K562 (cell line): ENCODE measurements around the gene THBS1. TPM values are rescaled to one million over a fixed set of nuclear protein-coding genes. Genes with fewer than 3 reads are reported as not detected.

Experiments
- DNMT1 ChIP-seq: fragments of 450-650 bp; IDR thresholded peaks from 2 replicates; pipeline ENCODE4 v1.6.1; 2016; ENCODE audit warnings: antibody characterized with exemption, mild to moderate bottlenecking
- ERF ChIP-seq: fragments of 450-650 bp; formaldehyde crosslinking; IDR thresholded peaks from 2 replicates; pipeline ENCODE4 v1.4.0; 2020; ENCODE audit warnings: mild to moderate bottlenecking, mixed read lengths
- HDAC2 ChIP-seq: fragments of 450-650 bp; IDR thresholded peaks from 2 replicates; pipeline ENCODE4 v1.6.1; 2016; ENCODE audit warnings: mild to moderate bottlenecking
- KAT7 ChIP-seq: sonication (generic); formaldehyde crosslinking; IDR thresholded peaks from 2 replicates; pipeline ENCODE4 v1.8.0; 2022; ENCODE audit warnings: missing genetic modification reagents, mild to moderate bottlenecking, borderline replicate concordance
- MYC ChIP-seq, 2 experiments: fragments of 250-450 bp in 1 of 2; sonication (Bioruptor Pico) in 1 of 2; IDR thresholded peaks; 2 replicates each; pipeline versions ENCODE4 v1.5.1 to v1.6.1; 2012 to 2021; ENCODE audit warnings: low read depth in 2 of 2, borderline replicate concordance in 1 of 2, improper control_type of control experiment in 1 of 2, low read length in 1 of 2, mild to moderate bottlenecking in 1 of 2, moderate library complexity in 1 of 2
- PPARD ChIP-seq: fragments of 250-450 bp; sonication (Bioruptor Pico); IDR thresholded peaks from 2 replicates; pipeline ENCODE4 v1.8.0; 2022; ENCODE audit warnings: inconsistent platforms, mild to moderate bottlenecking, moderate library complexity
- ZNF79 ChIP-seq: fragments of 250-450 bp; sonication (Bioruptor Pico); IDR thresholded peaks from 2 replicates; pipeline ENCODE4 v1.4.0; 2020; ENCODE audit warnings: low read depth, mild to moderate bottlenecking, moderate library complexity
- polyA plus RNA-seq, 8 experiments: library from polyadenylated mRNA; depleted of rRNA in 4 of 8; stranded (reverse) in 5 of 8; unstranded in 3 of 8; fragments of >200 nt; fragmentation: Nextera tagmentation in 2 of 8; fragmentation: Illumina TruSeq in 1 of 8; extraction: Ambion mirVana in 2 of 8; extraction: Trizol in 1 of 8; gene quantifications; 2 replicates each; pipeline versions ENCODE4 v1.2.1 to v1.2.3, GENCODE V29; 2011 to 2014; ENCODE audit warnings: inconsistent platforms in 1 of 8, missing spikeins in 1 of 8
- total RNA-seq, 7 experiments: library from RNA; depleted of rRNA in 6 of 7; stranded (reverse); fragments of >200 nt in 6 of 7; fragmentation: Illumina TruSeq in 2 of 7; extraction: Trizol in 2 of 7; gene quantifications; 2 replicates each; pipeline versions ENCODE4 v1.2.1 to v1.2.3, GENCODE V29; 2011 to 2021; ENCODE audit warnings: low replicate concordance in 1 of 7
- TF ChIP-seq, protein P1 (sequence below): conservative IDR thresholded peaks from 2 replicates; pipeline ENCODE4 v1.6.1; 2011; ENCODE audit warnings: low read depth, mild to moderate bottlenecking, low read length; ENCODE audit not compliant: control insufficient read depth
- TF ChIP-seq, protein P2 (sequence below), 2 experiments: IDR thresholded peaks; 2 replicates each; pipeline ENCODE4 v1.6.1; 2012; ENCODE audit warnings: improper control_type of control experiment in 2 of 2, low read depth in 2 of 2, low read length in 2 of 2, borderline replicate concordance in 1 of 2
- TF ChIP-seq, protein P3 (sequence below): fragments of 450-650 bp; conservative IDR thresholded peaks from 2 replicates; pipeline ENCODE4 v1.6.1; 2016; ENCODE audit warnings: missing genetic modification characterization, low read depth, mild to moderate bottlenecking, missing compliant biosample characterization, moderate library complexity
- TF ChIP-seq, protein P4 (sequence below), 2 experiments: fragments of 450-650 bp; IDR thresholded peaks; 2 replicates each; pipeline ENCODE4 v1.6.1; 2016; ENCODE audit warnings: mild to moderate bottlenecking in 2 of 2, borderline replicate concordance in 1 of 2, low read depth in 1 of 2, moderate library complexity in 1 of 2
- TF ChIP-seq, protein P5 (sequence below): fragments of 450-650 bp; IDR thresholded peaks from 2 replicates; pipeline ENCODE4 v1.6.1; 2016

Gene THBS1
- total and polyA plus RNA-seq, 9 of the 15 experiments (the other 6 are each of a cell fraction or from before 2014, with no cell fraction given): 0.04 to 1.3 (median 0.40) TPM

DNA sequence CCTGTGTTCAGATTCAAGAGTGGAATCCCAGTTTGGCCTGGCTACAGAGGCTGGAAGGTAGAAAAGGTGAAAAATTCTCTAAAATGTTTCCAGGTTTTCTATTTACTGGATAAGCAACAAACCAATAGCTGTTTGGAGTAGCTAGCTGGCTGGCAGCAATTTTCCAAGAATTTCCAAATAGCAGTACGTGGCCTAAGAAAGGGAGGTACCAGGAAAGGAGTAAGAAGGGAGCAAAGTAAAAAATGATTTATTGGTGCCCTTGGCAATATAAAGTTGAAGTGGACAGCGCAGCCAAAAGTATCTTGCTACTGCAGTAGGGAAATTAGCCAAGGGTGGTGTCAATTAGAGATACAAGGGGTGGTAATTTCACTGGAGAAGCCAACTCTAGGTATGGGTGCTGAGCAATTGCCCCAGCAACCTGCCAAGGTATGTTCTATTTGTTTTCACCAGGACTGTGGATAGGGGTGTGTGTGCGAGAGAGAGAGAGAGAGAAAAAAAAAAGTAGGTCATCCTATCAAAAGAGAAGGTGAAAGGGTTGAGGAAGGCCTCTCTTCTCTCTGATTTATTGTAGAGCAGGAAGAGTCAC lies 40.8 kb upstream of the THBS1 start (continued):
- TF ChIP-seq, protein P1, sequence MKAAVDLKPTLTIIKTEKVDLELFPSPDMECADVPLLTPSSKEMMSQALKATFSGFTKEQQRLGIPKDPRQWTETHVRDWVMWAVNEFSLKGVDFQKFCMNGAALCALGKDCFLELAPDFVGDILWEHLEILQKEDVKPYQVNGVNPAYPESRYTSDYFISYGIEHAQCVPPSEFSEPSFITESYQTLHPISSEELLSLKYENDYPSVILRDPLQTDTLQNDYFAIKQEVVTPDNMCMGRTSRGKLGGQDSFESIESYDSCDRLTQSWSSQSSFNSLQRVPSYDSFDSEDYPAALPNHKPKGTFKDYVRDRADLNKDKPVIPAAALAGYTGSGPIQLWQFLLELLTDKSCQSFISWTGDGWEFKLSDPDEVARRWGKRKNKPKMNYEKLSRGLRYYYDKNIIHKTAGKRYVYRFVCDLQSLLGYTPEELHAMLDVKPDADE: no peak
- TF ChIP-seq MYC (IDR thresholded peaks at IDR 0.05; ENCODE audit: low read depth, low read length): no peak
- no peak for TF ChIP-seq MYC (CRISPR knock-in tag; IDR thresholded peaks at IDR 0.05; ENCODE audit: borderline replicate concordance, low read depth)
- TF ChIP-seq, protein P2, sequence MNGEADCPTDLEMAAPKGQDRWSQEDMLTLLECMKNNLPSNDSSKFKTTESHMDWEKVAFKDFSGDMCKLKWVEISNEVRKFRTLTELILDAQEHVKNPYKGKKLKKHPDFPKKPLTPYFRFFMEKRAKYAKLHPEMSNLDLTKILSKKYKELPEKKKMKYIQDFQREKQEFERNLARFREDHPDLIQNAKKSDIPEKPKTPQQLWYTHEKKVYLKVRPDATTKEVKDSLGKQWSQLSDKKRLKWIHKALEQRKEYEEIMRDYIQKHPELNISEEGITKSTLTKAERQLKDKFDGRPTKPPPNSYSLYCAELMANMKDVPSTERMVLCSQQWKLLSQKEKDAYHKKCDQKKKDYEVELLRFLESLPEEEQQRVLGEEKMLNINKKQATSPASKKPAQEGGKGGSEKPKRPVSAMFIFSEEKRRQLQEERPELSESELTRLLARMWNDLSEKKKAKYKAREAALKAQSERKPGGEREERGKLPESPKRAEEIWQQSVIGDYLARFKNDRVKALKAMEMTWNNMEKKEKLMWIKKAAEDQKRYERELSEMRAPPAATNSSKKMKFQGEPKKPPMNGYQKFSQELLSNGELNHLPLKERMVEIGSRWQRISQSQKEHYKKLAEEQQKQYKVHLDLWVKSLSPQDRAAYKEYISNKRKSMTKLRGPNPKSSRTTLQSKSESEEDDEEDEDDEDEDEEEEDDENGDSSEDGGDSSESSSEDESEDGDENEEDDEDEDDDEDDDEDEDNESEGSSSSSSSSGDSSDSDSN (IDR thresholded peaks at IDR 0.05; ENCODE audit: borderline replicate concordance in 1 of 2, low read depth in 2 of 2, low read length in 2 of 2): no peak
- TF ChIP-seq HDAC2: no peak
- TF ChIP-seq DNMT1: no peak
- TF ChIP-seq PPARD (CRISPR knock-in tag): no peak
- TF ChIP-seq, protein P3, sequence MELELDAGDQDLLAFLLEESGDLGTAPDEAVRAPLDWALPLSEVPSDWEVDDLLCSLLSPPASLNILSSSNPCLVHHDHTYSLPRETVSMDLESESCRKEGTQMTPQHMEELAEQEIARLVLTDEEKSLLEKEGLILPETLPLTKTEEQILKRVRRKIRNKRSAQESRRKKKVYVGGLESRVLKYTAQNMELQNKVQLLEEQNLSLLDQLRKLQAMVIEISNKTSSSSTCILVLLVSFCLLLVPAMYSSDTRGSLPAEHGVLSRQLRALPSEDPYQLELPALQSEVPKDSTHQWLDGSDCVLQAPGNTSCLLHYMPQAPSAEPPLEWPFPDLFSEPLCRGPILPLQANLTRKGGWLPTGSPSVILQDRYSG (tag): no peak
- TF ChIP-seq, protein P4, sequence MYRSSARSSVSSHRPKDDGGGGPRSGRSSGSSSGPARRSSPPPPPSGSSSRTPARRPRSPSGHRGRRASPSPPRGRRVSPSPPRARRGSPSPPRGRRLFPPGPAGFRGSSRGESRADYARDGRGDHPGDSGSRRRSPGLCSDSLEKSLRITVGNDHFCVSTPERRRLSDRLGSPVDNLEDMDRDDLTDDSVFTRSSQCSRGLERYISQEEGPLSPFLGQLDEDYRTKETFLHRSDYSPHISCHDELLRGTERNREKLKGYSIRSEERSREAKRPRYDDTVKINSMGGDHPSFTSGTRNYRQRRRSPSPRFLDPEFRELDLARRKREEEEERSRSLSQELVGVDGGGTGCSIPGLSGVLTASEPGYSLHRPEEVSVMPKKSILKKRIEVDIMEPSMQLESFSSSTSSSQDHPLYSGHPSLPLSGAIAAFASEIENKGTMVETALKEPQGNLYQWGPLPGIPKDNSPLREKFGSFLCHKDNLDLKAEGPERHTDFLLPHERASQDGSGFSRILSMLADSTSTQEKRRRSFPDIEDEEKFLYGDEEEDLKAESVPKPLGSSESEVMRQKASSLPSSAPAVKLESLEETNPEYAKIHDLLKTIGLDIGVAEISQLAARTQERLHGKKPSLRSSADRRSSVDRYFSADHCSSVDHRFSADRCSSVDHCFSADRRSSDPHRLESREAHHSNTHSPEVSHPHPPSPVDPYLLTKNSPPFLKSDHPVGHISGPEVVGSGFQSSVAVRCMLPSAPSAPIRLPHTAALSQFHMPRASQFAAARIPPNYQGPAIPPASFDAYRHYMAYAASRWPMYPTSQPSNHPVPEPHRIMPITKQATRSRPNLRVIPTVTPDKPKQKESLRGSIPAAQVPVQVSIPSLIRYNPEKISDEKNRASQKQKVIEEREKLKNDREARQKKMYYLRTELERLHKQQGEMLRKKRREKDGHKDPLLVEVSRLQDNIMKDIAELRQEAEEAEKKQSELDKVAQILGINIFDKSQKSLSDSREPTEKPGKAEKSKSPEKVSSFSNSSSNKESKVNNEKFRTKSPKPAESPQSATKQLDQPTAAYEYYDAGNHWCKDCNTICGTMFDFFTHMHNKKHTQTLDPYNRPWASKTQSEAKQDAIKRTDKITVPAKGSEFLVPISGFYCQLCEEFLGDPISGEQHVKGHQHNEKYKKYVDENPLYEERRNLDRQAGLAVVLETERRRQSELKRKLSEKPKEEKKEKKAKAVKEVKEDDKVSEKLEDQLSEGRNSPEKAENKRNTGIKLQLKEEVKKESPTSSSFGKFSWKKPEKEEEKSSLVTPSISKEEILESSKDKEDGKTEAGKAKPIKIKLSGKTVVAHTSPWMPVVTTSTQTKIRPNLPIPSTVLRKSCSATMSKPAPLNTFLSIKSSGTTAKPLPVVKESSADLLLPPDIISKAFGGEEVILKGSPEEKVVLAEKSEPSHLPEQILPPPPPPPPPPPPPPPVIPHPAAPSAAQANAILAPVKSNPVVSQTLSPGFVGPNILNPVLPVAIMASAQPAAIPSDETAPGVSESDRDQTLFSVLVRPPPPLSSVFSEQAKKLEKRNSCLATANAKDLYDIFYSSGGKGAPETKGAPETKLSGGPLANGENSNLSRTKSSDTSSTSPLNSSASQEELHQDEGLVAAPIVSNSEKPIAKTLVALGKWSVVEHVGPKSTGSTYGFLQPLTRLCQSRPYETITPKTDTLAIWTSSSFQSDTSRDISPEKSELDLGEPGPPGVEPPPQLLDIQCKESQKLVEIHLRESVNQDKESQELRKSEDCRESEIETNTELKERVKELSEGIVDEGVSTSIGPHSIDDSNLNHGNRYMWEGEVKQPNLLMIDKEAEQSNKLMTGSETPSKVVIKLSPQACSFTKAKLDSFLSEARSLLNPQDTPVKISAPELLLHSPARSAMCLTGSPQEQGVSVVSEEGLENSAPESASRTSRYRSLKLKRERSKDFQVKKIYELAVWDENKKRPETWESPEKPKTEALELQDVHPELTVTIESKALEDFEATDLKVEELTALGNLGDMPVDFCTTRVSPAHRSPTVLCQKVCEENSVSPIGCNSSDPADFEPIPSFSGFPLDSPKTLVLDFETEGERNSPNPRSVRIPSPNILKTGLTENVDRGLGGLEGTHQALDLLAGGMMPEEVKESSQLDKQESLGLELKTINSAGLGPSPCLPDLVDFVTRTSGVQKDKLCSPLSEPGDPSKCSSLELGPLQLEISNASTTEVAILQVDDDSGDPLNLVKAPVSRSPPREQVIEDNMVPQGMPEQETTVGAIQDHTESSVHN (IDR thresholded peaks at IDR 0.05; ENCODE audit: borderline replicate concordance in 1 of 2, low read depth in 1 of 2): no peak
- no peak for TF ChIP-seq KAT7 (CRISPR knock-in tag)
- no peak for TF ChIP-seq ZNF79 (CRISPR knock-in tag)
- TF ChIP-seq, protein P5, sequence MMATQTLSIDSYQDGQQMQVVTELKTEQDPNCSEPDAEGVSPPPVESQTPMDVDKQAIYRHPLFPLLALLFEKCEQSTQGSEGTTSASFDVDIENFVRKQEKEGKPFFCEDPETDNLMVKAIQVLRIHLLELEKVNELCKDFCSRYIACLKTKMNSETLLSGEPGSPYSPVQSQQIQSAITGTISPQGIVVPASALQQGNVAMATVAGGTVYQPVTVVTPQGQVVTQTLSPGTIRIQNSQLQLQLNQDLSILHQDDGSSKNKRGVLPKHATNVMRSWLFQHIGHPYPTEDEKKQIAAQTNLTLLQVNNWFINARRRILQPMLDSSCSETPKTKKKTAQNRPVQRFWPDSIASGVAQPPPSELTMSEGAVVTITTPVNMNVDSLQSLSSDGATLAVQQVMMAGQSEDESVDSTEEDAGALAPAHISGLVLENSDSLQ: no peak
- TF ChIP-seq ERF (CRISPR knock-in tag): no peak
